Skeletal muscle satellite cell (primary cell): ENCODE measurements around the gene IGFBP7.

Experiments
- H3K27me3 ChIP-seq: 2 replicates; pipeline ENCODE4 v1.7.0; 2013; ENCODE audit warnings: low read length; ENCODE audit not compliant: control insufficient read depth, insufficient read depth
- H3K36me3 ChIP-seq: 2 replicates; pipeline ENCODE4 v1.7.0; 2013; ENCODE audit warnings: mild to moderate bottlenecking, control low read depth, low read length; ENCODE audit not compliant: insufficient read depth
- H3K4me1 ChIP-seq: 2 replicates; pipeline ENCODE4 v1.7.0; 2013; ENCODE audit warnings: low read length; ENCODE audit not compliant: control insufficient read depth, insufficient read depth
- H3K4me2 ChIP-seq: 2 replicates; pipeline ENCODE4 v1.7.0; 2013; ENCODE audit warnings: mild to moderate bottlenecking, low read length
- H3K4me3 ChIP-seq: 2 replicates; pipeline ENCODE4 v1.7.0; 2013; ENCODE audit warnings: low read length
- H3K9ac ChIP-seq: 2 replicates; pipeline ENCODE4 v1.7.0; 2013; ENCODE audit warnings: mild to moderate bottlenecking, low read depth, low read length, moderate library complexity
- H3K9me3 ChIP-seq: replicated peaks from 2 replicates; pipeline ENCODE4 v1.7.0; 2013; ENCODE audit warnings: mild to moderate bottlenecking, control low read depth, low read length

IGFBP7 gene

GRCh38 chr4:57148831-57149505 is 38.8 kb upstream of the IGFBP7 start:
- H3K36me3 ChIP-seq: no peaks in the 10 kb centered on the region
- no peak overlapping the region for H3K4me3 ChIP-seq
- H3K9ac ChIP-seq: peak overlapping the region; percentile 62
- no peak overlapping the region for H3K4me2 ChIP-seq
- H3K4me1 ChIP-seq: peaks cover 39% of the 10 kb centered on the region
- no peaks in the 10 kb centered on the region for H3K27me3 ChIP-seq
- H3K9me3 ChIP-seq: no peaks in the 10 kb centered on the region

- Histone ChIP-seq H3K27me3 (no peaks in the 10 kb centered on the region), H3K4me2 (no peak overlapping the region), H3K9me3 (no peaks in the 10 kb centered on the region), H3K4me1 (peaks cover 42% of the 10 kb centered on the region), H3K36me3 (no peaks in the 10 kb centered on the region), H3K9ac (peak overlapping the region; percentile 62), H3K4me3 (no peak overlapping the region)
Measured at GRCh38 chr4:57148177-57148576, 38.0 kb upstream of the IGFBP7 start.

GRCh38 chr4:57147335-57148060 is 37.3 kb upstream of the IGFBP7 start:
- H3K27me3 ChIP-seq: no peaks in the 10 kb centered on the region
- no peaks in the 10 kb centered on the region for H3K9me3 ChIP-seq
- H3K4me1 ChIP-seq: peaks cover 42% of the 10 kb centered on the region
- H3K36me3 ChIP-seq: no peaks in the 10 kb centered on the region
- H3K9ac ChIP-seq: peak overlapping the region; percentile 28
- no peak overlapping the region for H3K4me3 ChIP-seq
- H3K4me2 ChIP-seq: peak overlapping the region; percentile 24

- Histone ChIP-seq H3K4me1 (peaks cover 42% of the 10 kb centered on the region), H3K27me3 (no peaks in the 10 kb centered on the region)
Measured at GRCh38 chr4:57146444-57146843, 36.3 kb upstream of the IGFBP7 start.

GRCh38 chr4:57144466-57144865 is 34.3 kb upstream of the IGFBP7 start:
- Histone ChIP-seq H3K4me3 (no peak overlapping the region), H3K9me3 (no peaks in the 10 kb centered on the region), H3K9ac (no peak overlapping the region), H3K36me3 (no peaks in the 10 kb centered on the region), H3K27me3 (no peaks in the 10 kb centered on the region), H3K4me1 (peaks cover 40% of the 10 kb centered on the region), H3K4me2 (peak overlapping the region; percentile 43)

More at GRCh38 chr4:57146444-57146843, 36.3 kb upstream of the IGFBP7 start:
- no peaks in the 10 kb centered on the region for H3K36me3 ChIP-seq
- H3K4me3 ChIP-seq: no peak overlapping the region
- no peaks in the 10 kb centered on the region for H3K9me3 ChIP-seq
- no peak overlapping the region for H3K4me2 ChIP-seq
- no peak overlapping the region for H3K9ac ChIP-seq

- Histone ChIP-seq H3K9ac (no peak overlapping the region), H3K4me3 (no peak overlapping the region), H3K4me1 (peaks cover 30% of the 10 kb centered on the region), H3K27me3 (no peaks in the 10 kb centered on the region), H3K9me3 (no peaks in the 10 kb centered on the region), H3K36me3 (no peaks in the 10 kb centered on the region), H3K4me2 (no peak overlapping the region)
Measured at GRCh38 chr4:57139783-57140182, 29.6 kb upstream of the IGFBP7 start.

GRCh38 chr4:57137261-57137660 is 27.1 kb upstream of the IGFBP7 start:
- no peaks in the 10 kb centered on the region for H3K9me3 ChIP-seq
- H3K4me3 ChIP-seq: no peak overlapping the region
- no peaks in the 10 kb centered on the region for H3K27me3 ChIP-seq
- H3K4me2 ChIP-seq: no peak overlapping the region
- peaks cover 28% of the 10 kb centered on the region for H3K4me1 ChIP-seq
- H3K9ac ChIP-seq: no peak overlapping the region
- H3K36me3 ChIP-seq: no peaks in the 10 kb centered on the region

- Histone ChIP-seq H3K36me3 (no peaks in the 10 kb centered on the region), H3K9ac (peak overlapping the region; percentile 11), H3K4me1 (peaks cover 34% of the 10 kb centered on the region), H3K4me2 (no peak overlapping the region), H3K27me3 (no peaks in the 10 kb centered on the region), H3K9me3 (no peaks in the 10 kb centered on the region), H3K4me3 (no peak overlapping the region)
Measured at GRCh38 chr4:57136281-57136680, 26.1 kb upstream of the IGFBP7 start.

GRCh38 chr4:57132743-57133137 is 22.6 kb upstream of the IGFBP7 start:
- H3K36me3 ChIP-seq: no peaks in the 10 kb centered on the region
- no peak overlapping the region for H3K4me3 ChIP-seq
- H3K9ac ChIP-seq: no peak overlapping the region
- no peaks in the 10 kb centered on the region for H3K27me3 ChIP-seq
- peaks cover 34% of the 10 kb centered on the region for H3K4me1 ChIP-seq
- H3K9me3 ChIP-seq: no peaks in the 10 kb centered on the region
- no peak overlapping the region for H3K4me2 ChIP-seq

GRCh38 chr4:57131849-57132742 is 21.9 kb upstream of the IGFBP7 start:
- Histone ChIP-seq H3K9me3 (no peaks in the 10 kb centered on the region), H3K36me3 (no peaks in the 10 kb centered on the region), H3K27me3 (no peaks in the 10 kb centered on the region), H3K4me3 (no peak overlapping the region), H3K9ac (no peak overlapping the region), H3K4me2 (peak overlapping the region; percentile 6), H3K4me1 (peaks cover 28% of the 10 kb centered on the region)

GRCh38 chr4:57129477-57129876 is 19.3 kb upstream of the IGFBP7 start:
- Histone ChIP-seq H3K4me3 (no peak overlapping the region), H3K9me3 (no peaks in the 10 kb centered on the region), H3K4me2 (no peak overlapping the region), H3K4me1 (peaks cover 13% of the 10 kb centered on the region), H3K36me3 (no peaks in the 10 kb centered on the region), H3K9ac (no peak overlapping the region), H3K27me3 (no peaks in the 10 kb centered on the region)
